ENCODE data around the gene S100A3.

DNA sequence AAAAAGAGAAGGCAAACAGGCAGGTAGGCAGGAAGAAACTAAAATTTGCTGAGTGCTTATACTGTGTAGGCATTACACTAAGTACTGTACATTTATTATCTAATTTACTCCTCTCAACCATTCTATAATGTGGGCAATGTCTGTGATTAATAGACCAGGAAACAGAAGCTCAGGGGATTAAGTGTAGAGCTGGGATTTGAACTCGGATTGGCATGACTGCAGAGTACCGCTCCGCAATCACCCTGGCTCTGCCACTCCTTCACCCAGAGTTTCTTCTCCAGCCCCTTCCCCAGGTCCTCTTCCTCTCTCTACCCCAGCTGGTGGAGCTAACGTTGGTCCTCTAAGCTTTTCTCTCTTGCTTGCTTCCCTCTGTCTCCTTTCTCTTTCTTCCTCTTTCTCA is 28.1 kb upstream of the S100A3 start:
- TF ChIP-seq, protein P1, sequence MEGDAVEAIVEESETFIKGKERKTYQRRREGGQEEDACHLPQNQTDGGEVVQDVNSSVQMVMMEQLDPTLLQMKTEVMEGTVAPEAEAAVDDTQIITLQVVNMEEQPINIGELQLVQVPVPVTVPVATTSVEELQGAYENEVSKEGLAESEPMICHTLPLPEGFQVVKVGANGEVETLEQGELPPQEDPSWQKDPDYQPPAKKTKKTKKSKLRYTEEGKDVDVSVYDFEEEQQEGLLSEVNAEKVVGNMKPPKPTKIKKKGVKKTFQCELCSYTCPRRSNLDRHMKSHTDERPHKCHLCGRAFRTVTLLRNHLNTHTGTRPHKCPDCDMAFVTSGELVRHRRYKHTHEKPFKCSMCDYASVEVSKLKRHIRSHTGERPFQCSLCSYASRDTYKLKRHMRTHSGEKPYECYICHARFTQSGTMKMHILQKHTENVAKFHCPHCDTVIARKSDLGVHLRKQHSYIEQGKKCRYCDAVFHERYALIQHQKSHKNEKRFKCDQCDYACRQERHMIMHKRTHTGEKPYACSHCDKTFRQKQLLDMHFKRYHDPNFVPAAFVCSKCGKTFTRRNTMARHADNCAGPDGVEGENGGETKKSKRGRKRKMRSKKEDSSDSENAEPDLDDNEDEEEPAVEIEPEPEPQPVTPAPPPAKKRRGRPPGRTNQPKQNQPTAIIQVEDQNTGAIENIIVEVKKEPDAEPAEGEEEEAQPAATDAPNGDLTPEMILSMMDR (IDR thresholded peaks at IDR 0.05): no peak
- no peak for TF ChIP-seq POLR2A (IDR thresholded peaks at IDR 0.05)
- no peak for TF ChIP-seq EP300 (IDR thresholded peaks at IDR 0.05)
- no peak for TF ChIP-seq POLR2AphosphoS5 (IDR thresholded peaks at IDR 0.05)

Data from gastroesophageal sphincter (tissue), 3 donors.